Glomerular endothelial cell (primary cell): ENCODE data around the gene GFRAL. TPM values are rescaled to one million over a fixed set of nuclear protein-coding genes. Genes with fewer than 3 reads are reported as not detected.

ENCODE experiments used
- DNase-seq: peaks from one replicate; pipeline ENCODE4 v3.0.0-alpha.2; 2011; ENCODE audit warnings: low read depth, low spot score; ENCODE audit errors: extremely low read depth
- total RNA-seq: library from RNA; depleted of rRNA; stranded (reverse); fragments of >200 nt; gene quantifications from 2 replicates; pipeline ENCODE4 v1.2.3, GENCODE V29; 2015

GFRAL gene
- total RNA-seq, 1 donor from 2014 or later: not detected

DNA sequence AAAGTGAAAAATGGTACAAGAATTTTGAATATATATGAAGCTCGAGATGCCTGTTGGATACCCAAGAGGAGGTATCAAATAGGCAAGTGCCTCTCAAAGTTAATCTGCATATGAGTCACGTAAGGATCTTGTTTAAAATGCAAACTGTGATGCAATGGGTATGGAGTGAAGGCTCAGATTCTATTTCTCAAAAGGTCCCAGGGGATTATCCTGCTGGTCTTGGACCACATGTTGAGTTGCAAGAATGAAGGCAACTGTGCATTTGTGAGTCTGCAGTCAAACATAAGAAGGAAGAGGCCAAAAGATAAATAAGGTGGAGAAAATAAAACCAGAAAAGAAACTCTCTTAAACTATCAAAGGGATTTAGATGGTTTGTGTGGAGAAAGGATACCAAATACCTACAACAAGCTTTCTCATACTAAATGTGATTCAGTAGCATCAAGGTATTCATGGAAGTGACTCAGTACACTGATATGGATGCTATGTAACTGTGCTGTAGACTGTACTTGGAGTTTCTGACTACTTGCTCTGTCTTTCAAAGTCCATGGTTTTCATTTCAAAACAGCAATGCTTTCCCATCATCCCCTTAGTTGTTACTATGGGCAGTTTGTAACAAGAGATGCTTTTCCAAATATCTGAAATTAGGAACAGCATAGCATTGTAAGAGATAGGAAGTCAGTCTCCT lies 106.3 kb downstream of the GFRAL start:
- no peak for DNase-seq

DNA sequence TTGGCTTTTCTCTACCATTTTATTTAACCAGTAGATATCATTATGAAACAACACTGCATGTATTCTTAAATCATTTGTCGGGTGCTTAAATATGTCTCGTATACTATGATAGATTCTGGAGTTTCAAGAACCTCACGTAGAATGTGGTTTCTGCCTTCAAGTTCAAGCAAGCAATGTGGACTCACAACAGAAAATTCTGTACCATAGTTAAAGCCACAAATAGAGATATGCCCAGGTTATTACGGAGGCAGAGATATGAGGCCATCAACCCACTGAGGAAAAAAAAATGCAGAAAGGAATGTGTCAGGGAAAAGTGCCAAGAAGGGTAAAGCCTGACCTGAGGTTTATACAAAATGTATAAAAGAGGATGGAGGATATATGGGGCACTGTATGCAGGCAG lies 109.9 kb downstream of the GFRAL start:
- DNase-seq: no peak

DNA sequence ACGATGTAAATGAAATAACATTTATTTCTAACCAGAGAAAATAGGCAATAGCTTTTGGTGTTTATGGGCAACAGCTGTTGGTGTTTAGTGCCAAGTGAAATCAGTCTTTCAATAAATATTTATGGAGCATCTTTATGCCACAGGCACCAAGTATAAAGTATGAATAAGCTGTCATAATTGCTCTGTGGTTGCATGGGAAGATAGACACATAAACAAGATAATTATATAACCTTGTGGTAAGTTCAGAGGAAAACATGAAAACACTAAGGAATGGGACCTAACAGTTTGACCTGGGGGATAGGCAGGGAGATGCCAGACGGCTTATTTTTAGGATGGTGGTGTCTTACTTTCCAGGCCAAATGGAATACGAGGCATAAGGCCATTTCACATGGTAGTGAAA lies 110.9 kb downstream of the GFRAL start:
- no peak for DNase-seq

DNA sequence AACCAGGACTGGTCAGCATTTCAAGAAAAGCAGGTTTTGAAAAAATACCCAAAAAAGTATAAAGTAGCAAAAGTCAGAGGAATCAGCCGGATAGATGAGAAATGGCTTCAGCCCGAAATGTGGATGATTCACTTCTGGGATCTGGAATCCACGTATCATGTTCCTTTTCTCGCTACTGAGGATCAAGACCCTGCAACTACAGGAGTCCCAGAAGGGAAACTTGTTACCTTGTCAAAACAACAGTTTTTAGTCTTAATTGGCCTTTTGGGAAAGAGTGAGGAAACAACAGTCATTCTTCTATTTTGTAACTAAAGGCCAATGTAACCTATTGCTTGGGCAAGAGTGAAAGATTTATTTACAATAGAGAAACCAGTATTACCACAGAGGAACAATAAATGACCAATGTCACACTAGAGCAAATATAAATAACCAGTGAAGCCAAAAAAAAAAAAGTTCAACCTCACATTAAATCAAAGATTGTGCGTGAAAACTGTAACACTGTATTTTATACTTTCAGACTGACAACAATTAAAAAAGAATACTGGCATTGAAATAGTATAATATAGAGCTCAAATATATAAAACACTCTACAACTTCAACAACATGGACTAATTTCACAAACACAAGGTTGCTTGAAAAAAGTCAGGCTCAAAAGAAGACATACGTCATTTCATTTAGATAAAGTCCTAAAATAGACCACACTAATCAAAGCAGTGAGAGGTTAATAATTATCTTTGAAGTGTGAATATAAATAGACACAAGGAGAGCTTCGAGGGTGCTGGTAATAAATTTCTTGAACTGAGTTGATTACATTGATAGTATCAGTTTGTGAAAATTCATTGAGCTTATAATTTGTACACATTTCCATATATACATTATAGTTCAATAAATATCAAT lies 116.2 kb downstream of the GFRAL start:
- no peak for DNase-seq

DNA sequence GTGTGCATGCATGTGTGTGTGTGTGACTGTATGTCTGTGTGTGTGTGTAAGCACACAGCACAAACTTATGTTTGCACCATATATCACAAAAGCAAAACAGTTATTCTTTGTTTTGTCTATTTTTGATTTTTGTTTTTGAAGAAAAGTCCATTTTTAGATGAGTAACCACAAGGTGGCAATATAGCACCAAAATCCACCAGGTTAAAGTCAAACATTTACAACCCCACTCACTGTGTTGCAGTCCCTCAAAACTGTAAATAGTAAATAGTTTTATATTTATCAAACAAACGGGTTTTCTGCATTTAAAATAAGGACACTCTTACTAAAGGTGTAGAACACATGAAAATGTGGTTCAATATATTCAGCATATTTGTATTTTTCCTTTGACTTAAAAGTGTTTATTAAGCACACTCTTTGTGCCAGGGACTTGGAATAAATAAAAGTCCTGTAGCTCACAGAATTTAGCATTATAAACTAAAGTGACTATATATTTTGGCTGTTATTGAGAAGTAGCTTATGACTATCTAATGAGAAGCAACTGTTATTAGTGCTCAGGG lies 118.5 kb downstream of the GFRAL start:
- DNase-seq: peak; percentile 33

DNA sequence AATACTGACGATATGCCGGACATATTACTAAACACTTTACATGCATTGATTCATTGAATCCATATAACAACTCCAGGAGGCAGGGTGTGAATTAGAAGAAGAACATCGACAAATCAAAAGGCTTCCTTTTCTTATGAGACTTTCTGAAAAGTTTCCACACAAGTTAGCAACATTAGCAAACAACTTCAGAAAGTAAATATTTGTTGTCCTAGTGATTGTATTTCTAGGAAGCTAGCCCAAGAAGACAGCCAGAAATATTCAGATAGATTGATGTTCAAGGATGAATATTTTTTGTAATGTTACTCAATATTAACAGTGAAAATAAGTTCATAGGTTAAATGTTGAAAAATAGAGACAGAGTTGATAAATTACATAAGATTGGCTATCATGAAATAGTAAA lies 120.6 kb downstream of the GFRAL start:
- DNase-seq: no peak

DNA sequence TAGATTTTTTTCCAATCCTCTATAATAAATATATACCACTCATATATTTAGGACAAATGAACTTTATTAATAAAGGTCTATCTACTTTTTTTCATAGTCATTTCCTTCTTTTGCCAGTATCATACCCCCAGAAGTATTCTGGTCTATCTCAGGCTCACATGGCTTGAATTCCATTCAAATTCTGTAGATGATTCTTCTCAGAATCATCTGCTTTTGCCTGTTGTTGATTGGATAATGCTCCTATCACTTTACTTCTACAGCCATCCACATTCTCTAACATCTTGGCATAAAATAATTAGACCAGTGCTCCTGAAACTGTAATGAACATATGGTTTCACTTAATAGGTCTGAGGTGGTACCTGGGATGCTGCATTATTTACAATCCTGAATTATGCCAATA lies 121.2 kb downstream of the GFRAL start:
- DNase-seq: no peak

DNA sequence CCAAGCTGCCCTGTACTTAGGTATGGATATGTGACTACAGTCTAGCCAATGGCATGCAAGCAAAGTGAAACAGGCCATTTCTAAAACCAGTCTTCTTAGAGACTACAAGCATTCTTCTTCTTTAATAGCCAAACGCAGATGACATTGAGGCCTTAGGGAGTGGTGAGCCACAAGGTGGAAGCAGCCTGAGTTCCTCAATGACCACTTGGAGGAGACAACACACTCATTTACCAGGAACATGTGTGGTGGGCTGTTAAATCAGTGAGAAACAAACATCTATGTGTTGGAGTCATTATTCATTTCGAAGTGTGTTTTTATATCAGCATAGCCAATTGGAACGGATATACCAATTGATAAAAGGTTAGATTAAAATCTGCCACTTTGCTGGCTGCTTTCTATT lies 122.0 kb downstream of the GFRAL start:
- no peak for DNase-seq

DNA sequence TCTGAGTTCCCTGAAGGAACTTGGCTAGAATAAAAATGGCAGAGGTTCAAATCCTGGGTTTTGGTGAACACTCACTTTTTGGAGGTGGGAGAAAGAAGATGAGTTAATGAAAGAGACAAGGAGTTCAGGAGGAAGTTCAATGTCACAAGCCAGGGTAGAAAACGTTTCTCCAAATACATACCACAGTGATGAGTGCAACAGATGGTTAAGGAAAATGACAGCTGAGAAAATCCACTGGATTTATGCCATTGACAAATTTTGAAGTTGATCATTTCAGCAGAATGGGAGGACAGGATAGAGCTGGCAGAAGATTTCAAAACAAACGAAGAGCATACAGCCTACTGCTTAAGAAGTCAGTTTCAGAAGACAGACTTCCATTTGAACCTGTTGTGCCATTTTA lies 122.7 kb downstream of the GFRAL start:
- no peak for DNase-seq

Other genes starting within 250 kb of the GFRAL start
- not detected in 2 replicates for gene HCRTR2, start 153.0 kb upstream of the GFRAL start, total RNA-seq